Mammary epithelial cell (primary cell): ENCODE data around the gene SDR9C7.

ENCODE experiments used
- EZH2 ChIP-seq: IDR thresholded peaks from 2 replicates; pipeline ENCODE4 v1.6.1; 2012; ENCODE audit warnings: low read length, inconsistent platforms, borderline replicate concordance
- TF ChIP-seq, protein P1 (sequence below), 2 donors: IDR thresholded peaks in 1 of 2; conservative IDR thresholded peaks in 1 of 2; 2 replicates each; pipeline ENCODE4 v1.5.1; 2011 to 2012; ENCODE audit warnings: inconsistent platforms in 2 of 2, low read length in 2 of 2, mild to moderate bottlenecking in 2 of 2, control low read depth in 1 of 2, low read depth in 1 of 2; ENCODE audit not compliant: insufficient read depth in 1 of 2; ENCODE audit errors: extremely low read depth in 1 of 2

DNA sequence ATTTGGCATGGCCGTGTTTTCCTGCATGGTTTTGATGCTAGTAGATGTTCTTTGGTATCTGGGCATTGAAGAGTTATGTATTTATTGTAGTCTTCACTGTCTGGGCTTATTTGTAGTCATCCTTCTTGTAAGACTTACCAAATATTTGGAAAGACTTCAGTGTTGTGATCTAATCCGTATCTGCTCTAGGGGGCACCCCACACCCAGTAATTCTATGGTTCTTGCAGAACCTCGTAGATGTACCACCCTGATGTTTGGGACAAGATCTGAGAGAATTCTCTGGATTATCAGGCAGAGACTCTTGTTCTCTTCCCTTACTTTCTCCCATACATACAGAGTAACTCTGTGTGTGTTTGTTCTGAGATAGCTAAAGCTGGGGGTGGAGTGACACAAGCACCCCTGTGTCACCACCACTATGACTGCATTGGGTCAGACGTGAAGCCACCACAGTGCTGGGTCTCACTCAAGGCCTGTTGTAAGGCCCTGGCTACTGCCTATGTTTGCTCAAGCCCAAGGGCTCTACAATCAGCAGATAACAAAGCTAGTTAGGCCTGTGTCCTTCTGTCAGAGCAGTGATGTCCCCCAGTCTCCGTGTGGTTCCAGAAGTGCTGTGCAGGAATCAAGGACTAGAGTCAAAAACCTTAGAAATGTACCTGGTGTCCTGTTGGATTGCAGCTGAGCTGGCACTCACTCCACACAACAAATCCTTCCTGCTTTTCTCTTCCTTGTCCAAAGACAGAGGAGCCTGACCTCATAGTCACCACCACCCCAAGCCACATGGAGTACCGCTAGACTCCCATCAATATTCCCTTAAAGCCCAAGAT, 13.6 kb upstream of the SDR9C7 start:
- TF ChIP-seq, protein P1, sequence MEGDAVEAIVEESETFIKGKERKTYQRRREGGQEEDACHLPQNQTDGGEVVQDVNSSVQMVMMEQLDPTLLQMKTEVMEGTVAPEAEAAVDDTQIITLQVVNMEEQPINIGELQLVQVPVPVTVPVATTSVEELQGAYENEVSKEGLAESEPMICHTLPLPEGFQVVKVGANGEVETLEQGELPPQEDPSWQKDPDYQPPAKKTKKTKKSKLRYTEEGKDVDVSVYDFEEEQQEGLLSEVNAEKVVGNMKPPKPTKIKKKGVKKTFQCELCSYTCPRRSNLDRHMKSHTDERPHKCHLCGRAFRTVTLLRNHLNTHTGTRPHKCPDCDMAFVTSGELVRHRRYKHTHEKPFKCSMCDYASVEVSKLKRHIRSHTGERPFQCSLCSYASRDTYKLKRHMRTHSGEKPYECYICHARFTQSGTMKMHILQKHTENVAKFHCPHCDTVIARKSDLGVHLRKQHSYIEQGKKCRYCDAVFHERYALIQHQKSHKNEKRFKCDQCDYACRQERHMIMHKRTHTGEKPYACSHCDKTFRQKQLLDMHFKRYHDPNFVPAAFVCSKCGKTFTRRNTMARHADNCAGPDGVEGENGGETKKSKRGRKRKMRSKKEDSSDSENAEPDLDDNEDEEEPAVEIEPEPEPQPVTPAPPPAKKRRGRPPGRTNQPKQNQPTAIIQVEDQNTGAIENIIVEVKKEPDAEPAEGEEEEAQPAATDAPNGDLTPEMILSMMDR (conservative IDR thresholded peaks at IDR 0.05 in 1 of 2, IDR thresholded peaks at IDR 0.05 in 1 of 2; ENCODE audit: extremely low read depth in 1 of 2, insufficient read depth in 1 of 2, low read depth in 1 of 2, low read length in 2 of 2): no peak
- no peak for TF ChIP-seq EZH2
